Hematopoietic multipotent progenitor cell treated with erythropoietin and hydrocortisone succinate and interleukin-3 and kit ligand, for 4 days (in vitro differentiated cells): Measurements from ENCODE around the gene NCOA4.
A peak's percentile ranks its signal among the peaks of the same experiment; 100 is the strongest.
"Not testable (repeated sequence)": the region's sequence is repeated elsewhere in the genome, so short reads cannot be mapped to it uniquely, and the experiment has no call there.

Experiments used
- DNase-seq: peaks from one replicate; pipeline ENCODE4 v3.0.0-alpha.2; 2015

NCOA4 gene

DNA sequence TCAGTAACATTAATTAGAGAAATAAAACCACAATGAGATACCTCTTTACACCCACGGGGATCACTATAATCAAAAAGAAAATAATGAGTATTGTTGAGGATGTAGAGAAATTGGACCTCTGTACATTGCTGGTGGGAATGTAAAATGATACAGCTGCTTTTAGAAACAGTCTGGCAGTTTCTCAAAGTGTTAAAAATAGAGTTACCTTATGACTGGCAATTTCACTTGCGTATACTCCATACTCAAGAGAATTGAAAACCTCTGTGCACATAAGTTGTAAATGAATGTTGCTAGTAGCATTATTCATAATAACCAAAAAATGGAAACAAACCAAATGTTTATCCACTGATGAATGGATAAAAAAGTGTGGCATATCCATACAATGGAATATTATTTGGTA, 51.9 kb downstream of the NCOA4 start:
- DNase-seq = not testable (repeated sequence)

DNA sequence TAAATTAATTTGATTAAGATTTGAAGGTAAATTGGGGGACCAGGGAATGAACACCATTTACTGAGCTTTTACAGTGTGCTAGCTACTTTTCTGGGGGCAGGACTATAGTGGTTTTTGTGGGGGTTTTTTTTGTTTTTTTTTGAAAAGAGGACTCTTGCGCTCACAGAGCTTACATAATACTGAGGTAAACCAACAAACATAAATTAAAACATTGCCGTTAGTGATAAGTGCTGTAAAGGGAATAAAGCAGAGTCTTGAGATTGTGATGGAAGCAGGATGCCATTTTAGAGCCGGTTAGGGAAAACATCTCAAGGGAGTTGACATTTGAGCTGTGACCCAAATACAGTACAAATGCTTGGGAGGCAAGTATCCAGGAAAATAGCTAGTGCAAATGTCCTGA, 56.4 kb downstream of the NCOA4 start:
- DNase-seq = peak; percentile 55

DNA sequence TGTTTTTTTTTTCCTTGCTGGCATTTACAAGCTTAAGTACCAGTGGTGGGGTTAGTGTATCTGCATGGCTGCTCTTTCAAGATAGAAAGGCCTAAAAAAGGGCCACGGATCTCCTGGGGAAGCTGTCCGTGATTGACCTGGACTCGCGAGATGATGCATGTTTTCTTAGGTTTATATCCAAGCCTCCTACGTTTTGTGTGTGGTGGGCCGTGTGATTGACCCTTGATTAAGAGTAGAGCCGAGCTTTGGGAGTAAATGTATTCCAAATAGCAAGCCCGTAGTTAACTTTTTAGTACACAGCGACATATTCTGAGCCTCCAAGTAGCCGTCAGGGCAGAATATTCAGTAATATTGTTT, 57.6 kb downstream of the NCOA4 start:
- peak; percentile 31 for DNase-seq

DNA sequence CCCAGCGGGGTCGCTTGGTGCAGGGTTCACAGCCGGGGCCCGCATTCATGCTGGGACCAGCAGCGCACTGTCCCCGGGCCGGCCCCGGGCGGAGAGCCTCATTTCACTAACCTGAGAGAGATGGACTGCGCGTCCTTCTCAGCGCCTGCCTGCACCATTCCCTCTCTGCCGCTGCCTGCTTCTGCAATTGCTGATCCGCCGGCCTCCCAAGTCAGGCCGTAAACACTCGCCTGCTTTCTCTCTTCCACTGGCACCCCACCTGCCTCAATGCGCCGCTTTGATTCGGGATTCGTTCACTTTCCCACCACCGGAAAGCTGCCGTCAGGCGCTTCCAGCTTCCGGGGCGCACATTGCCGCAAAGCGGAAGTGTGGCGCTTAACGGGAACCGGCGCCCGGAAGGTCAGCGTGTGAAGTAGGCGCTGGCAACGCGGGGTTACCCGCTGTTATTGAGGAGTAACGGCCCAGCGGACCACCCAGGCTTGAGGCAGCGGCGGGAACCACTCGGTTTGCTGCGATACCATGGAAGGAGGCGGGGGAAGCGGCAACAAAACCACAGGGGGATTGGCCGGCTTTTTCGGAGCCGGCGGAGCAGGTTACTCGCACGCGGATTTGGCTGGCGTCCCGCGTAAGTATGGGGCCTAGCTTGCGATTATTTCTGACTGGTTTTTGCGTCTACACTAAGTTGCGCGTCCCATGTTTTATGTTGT, 58.2 kb downstream of the NCOA4 start, which contains the start of gene TIMM23:
TSS of gene TIMM23 (plus strand) at position 384 of the 707 bp plus-strand sequence. CDS start at position 520, 136 bp downstream.
- peak; percentile 94 for DNase-seq

DNA sequence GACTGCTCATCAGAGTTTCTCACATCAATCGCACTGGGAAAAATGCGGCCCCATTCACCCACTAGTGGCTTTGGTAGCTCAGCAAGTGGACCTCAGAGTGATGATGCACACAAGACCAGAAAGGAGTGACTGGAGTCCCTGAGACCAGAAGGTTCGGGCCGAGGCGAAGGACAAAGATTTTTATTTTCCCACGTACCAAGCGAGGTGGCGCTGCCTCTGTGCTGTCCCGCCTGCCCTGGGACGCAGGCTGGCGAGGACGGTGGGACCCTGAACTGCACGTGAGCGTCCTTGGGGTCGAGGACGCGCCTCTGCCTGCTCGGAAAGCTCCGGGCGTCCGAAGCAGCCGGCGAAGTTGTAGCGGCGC, 58.7 kb downstream of the NCOA4 start:
- DNase-seq = peak; percentile 41

DNA sequence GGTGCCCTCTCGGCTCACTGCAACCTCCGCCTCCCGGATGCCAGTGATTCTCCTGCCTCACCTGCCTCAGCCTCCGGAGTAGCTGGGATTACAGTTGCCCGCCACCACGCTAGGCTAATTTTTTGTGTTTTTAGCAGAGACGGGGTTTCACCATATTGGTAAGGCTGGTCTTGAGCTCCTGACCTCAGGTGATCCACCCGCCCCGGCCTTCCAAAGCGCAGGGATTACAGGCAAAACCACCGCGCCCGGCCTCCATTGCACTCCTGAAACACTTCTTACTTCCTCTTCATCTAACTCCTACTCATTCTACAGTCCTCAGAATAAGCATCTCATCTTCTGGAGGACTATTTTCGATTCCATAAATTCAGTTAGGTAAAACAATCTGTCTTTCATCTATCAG, 59.4 kb downstream of the NCOA4 start:
- DNase-seq = not testable (repeated sequence)

DNA sequence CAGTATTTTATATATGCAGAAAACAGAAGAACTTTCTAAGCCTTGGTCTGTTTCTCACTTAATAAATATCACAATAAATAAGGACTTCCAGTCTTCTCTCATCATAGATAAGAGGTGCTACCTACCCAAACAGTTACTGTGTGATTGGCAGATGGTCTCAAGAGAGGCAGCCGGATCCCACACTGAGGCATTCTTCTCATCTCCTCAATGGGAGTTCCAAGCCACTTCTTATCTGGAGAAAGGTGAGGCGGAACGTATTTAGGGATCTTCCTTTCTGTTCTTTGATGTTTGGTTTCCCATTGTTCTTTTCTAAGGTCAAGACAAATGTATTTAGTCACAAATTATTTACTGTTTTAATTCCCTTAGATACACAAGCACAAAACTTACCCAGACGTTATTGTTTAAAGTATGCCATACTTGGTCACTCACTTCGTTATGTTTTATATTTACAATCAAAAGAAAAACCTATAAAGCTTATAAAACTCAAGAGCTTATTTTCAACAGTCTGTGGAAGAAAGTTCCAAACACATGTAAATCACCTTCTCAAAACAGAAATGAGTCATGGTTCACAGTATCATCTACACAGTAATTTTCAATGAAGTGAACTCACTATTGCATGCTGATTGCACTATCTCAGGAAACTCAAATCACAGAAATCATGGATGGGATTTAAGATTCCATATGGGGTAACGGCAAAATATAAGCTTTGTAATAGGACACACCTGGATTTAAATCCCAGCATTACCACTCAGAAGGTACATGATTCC, 67.6 kb downstream of the NCOA4 start:
- DNase-seq = not testable (repeated sequence)

DNA sequence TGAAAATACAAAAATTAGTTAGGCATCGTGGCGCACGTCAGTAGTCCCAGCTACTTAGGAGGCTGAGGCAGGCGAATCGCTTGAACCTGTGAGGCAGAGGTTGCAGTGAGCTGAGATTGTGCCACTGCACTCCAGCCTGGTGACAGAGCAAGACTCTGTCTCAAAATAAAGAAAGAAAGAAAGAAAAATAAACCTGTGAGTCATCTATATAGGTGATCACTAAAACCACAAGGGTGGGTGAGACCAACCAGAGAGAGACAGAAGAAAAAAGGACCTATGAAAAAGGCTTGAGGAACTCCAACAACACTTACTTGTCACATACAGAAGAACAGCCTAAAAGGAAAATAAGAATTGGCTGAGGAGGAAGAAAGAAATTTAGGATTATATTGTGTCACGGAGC, 72.5 kb downstream of the NCOA4 start:
- not testable (repeated sequence) for DNase-seq

DNA sequence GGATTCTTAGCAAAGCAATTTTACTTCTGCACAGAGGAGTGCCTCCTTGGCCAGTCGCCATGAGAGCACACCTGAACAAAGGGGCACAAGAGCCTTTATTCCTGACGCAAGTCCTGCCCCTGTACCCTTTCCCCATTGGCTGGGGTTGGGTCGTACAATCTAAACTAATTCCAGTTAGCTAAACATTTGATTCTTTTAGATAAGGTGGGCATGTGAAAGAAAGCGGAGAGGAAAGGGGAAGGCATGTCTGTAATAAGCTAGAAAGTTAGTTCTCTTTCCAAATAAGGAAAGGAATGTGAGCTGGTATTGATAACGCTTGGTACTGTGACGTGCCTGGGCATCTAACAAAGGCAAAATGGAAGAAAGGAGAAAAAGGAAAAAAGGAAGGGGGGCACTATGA, 73.8 kb downstream of the NCOA4 start:
- not testable (repeated sequence) for DNase-seq
